GM12892 (cell line): ENCODE measurements around the gene PKDREJ.

Source experiments
- POLR2A ChIP-seq: IDR thresholded peaks from 2 replicates; pipeline ENCODE4 v1.6.1; 2011; ENCODE audit warnings: low read depth, low read length, control low read depth
- TAF1 ChIP-seq: IDR thresholded peaks from 2 replicates; pipeline ENCODE4 v1.6.1; 2011; ENCODE audit warnings: low read depth, mild to moderate bottlenecking, control low read depth, low read length, borderline replicate concordance

DNA sequence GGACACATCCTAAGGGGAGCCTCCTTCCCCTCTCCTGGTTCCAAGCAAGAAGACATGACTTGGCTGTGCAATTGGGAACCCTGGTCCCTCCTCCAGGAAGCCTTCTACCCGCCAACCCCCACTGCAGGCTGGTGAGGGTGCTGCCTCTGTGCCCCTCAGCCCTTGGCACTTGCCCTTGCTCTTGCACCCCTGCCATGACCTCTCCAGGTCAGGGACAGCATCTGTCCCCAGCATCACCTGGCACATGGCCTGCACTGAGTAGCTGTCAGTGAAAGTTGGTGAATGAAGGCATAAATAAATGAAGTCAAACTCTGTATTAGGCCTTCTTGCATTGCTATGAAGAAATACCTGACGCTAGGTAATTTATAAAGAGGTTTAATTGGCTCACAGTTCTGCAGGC lies 31.6 kb upstream of the PKDREJ start:
- no peak for TF ChIP-seq TAF1
- no peak for TF ChIP-seq POLR2A
